Left forelimb (tissue), 1 donor: Measurements from ENCODE around the gene MPIG6B.

ENCODE experiments used
- DNase-seq: peaks from one replicate; pipeline ENCODE4 v3.0.0-alpha.2; 2018; ENCODE audit warnings: low spot score

Gene MPIG6B

DNA sequence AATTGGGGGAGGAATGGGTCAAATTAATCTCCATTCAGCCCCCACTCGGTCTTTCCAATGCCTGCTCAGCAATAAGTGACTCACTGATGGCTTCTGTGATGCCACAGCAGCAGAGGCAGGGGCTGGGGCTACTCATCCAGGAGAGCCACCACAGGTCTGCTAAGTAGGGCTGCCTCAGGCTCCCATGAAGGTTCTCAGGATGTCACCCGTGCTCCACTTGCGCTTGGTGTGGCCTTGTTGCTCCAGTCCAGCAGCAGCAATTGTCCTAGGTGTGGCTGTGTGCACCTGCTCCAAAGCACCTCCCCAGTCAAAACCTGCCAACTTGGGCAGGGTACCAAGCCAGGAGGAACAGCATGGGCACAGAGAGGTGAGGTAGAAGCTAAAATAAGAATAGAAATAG is 1.0 kb upstream of the MPIG6B start:
- DNase-seq: no peak

GRCh38 chr6:31723980-31724691 is 963 bp downstream of the MPIG6B start:
- no peak for DNase-seq

- no peak for DNase-seq
Measured at GRCh38 chr6:31725502-31726350, 2.6 kb downstream of the MPIG6B start.

- no peak for DNase-seq
Measured at GRCh38 chr6:31727034-31727716, 4.0 kb downstream of the MPIG6B start.

DNA sequence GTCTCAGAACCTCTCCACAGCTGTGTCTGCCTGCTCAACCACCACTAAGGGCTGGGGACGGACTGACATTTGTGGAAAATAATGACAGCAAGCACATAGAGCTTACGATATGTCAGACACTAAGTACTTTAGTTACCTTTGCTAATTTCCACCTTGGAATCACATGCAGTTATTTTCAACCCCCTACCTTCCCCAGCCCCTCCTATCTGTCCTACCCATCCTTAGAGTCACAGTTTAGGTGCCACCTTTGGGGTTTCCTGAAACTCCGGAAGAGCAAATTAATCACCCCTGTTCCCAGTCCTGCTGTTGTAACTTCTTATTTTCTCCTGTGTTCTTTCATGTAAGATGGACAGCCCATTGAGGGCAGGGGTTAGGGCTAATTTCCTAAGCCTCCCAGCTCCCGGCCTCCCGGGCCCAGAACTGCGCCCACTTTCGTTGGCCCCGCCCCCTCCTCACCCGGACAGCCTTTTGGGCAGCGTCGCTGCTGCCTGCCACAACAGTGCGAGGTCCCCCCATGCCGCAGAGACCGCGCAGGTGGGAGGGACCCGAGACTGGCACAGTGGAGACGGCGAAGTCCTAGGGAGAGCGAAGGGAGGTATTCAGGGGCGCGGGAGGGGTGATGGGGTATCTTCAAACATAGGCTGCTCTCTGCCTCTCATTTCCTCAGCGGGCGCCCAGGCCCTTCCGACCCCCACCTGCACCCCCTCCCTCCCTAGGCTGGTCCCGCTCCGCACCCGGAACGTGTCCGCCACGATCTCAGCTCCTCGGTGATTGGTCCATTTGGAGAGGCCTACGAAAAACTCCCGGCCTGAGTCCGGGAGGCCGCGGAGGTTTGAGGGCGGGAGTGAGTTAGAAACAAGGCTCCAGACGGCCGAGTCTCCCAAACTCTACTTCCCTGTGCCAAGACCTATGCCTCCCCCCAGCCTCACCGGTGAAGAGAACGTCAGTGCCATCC is 4.8 kb downstream of the MPIG6B start:
- DNase-seq: no peak

- no peak for DNase-seq
Measured at GRCh38 chr6:31728767-31729514, 5.8 kb downstream of the MPIG6B start, which contains the start of gene DDAH2. Gene DDAH2, minus strand, starts transcription at chr6:31729299. Its CDS starts 138 bp downstream, at chr6:31729161.

GRCh38 chr6:31729515-31729978 is 6.4 kb downstream of the MPIG6B start:
- DNase-seq: peak; percentile 95

DNA sequence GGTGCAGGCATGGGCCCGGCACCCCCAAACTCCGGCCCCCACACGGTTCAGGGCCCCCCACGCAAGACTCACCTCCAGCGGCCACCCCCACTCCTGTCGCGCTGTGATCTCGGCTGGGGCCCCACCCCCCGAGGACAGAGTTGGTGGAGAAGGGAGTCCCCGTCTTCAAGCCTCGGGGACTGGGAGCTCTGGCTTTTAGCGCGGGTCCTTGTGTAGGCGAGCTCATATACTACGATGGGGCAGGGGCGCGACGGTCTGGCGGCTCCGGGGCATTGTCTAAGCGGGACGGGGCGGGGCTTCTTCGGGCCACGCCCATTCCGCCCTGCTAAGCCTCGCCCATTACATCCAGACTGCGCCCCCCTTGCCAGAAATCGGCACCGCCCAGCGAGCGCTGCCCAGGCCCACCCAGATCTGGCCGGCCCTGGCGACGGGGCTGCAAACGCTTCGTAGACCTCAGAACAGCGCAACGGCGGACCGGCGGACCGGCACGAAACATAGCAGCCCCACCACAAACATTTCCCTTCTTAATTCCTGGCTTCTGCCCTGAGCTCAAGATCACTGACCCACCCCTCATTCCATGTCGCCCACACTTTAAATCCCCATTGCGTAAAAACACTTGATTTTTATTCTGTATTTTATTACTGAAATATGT is 6.9 kb downstream of the MPIG6B start:
- DNase-seq: peak; percentile 97

DNA sequence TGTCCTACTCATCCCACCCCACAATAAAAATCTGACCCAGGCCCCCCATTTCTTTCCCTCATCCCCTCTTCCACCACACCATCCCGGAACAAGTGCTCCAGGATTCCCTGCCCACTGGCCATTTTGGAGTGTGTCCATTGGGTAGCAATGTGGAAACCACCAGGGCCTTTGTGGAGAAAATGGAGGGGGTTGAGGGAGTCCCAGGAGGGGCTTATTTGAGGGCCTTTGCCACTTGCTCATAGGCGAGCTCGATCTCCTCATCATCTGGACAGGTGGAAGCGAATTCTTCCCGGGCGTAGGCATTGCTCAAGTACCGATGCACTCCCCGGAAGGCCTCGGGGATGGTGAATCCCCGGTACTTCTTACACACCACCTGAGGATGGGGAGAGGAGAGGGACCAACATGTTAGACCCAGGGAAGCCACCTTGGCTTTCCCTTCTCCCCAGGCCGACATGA is 7.5 kb downstream of the MPIG6B start:
- no peak for DNase-seq

GRCh38 chr6:31732029-31732428 is 8.9 kb downstream of the MPIG6B start:
- no peak for DNase-seq

GRCh38 chr6:31733734-31734133 is 10.6 kb downstream of the MPIG6B start:
- no peak for DNase-seq

DNA sequence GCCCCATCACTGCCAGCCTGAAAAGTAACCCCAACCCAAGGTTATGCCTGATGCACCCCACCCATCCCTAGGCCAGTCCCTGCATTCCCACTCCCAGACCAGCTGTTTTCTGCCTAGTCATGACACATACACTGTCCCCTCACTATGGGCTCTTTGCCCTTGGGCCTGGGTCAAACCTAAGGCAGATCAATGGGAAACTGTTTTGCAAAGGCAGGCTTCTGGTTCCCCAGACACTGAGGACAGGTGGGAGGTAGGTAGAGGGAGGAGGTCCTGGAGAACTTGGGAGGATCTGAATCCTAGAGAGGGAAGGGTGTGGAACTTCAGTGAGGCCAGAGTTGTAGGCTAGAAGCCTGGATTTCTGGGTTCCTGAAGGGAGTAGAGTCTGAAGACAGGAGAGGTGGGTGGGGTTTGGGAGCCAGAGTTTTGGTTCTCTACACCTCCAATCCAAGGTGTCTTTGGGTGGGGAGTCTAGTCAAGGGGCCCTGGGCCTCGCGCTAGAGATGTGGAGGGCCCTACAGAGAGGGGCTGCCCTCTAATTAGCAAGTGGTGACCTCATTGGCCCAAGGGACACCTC is 11.2 kb downstream of the MPIG6B start:
- DNase-seq: no peak

- no peak for DNase-seq
Measured at GRCh38 chr6:31734821-31735406, 11.7 kb downstream of the MPIG6B start.

GRCh38 chr6:31736021-31736767 is 13.0 kb downstream of the MPIG6B start, which contains the start of gene CLIC1:
Gene CLIC1, minus strand, starts transcription at chr6:31736530. Its CDS starts 230 bp downstream, at chr6:31736300.
- DNase-seq: peak; percentile 91

GRCh38 chr6:31736768-31737314 is 13.7 kb downstream of the MPIG6B start:
- no peak for DNase-seq

- no peak for DNase-seq
Measured at GRCh38 chr6:31737315-31737990, 14.3 kb downstream of the MPIG6B start.
